Measurements from ENCODE around the gene CCKAR. TPM values are rescaled to one million over a fixed set of nuclear protein-coding genes. Genes with fewer than 3 reads are reported as not detected.

The CCKAR gene
- total and polyA plus RNA-seq, 7 experiments from 2014 or later: not detected

DNA sequence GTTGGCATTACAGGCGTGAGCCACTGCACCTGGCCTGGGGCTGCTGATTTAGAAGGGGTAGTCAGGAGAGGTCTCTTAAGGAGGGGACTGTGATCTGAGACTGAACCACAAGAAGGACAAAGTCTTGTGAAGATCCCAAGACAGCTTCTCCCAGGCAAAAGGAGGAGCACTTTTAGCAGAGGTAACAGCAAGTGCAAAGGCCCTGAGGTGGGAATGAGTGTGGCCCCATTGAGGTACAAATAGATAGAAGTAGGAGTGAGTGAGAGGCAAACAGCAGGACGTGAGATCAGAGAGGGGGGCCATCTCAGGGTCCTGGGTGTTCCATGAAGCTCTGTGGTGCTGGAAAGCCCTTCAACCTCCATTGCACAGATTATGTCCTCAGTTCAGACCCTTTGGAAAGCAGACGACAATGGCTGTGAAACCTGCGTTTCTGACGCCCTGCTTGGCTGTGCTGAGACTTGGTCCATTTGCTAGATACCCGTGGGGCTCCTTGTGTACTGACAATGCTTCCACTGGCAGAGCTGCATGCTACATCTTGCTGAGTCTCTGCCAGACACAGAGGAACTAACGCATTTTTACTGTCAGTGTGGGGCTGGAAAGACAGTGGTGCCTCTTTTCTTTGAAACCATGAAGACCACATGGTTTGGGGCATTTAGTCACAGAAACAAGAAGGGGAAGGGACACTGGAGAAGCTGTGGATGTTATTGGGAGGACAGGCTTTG lies 1.3 kb upstream of the CCKAR start:
- CTCF ChIA-PET: no interaction called here
- no peaks in the 10 kb centered on the region for H3K4me1 ChIP-seq (ENCODE audit: control insufficient read depth in 2 of 2, insufficient read depth in 2 of 2, low read length in 2 of 2)
- H3K9me3 ChIP-seq (ENCODE audit: control insufficient read depth in 2 of 3, low read length in 3 of 3): no peaks in the 10 kb centered on the region
- Mint-ChIP-seq H3K9me3 (peaks cover 0 to 8% (median 0%) of the 10 kb centered on the region in 11 donors), H3K27ac (no peak overlapping the region), H3K4me1 (no peaks in the 10 kb centered on the region), H3K36me3 (peaks cover 0 to 3% (median 0%) of the 10 kb centered on the region in 5 donors), H3K27me3 (peaks cover 7 to 39% (median 27%) of the 10 kb centered on the region in 5 donors), H3K4me3 (no peak overlapping the region)
- POLR2A ChIA-PET: no interaction called here
- intact Hi-C loops (cut with micrococcal nuclease): no loop called here
- no peaks in the 10 kb centered on the region for H3K36me3 ChIP-seq (ENCODE audit: control insufficient read depth in 2 of 3, insufficient read depth in 3 of 3, low read length in 3 of 3)
- H3K4me3 ChIP-seq (ENCODE audit: low read length): no peak overlapping the region
- DNase-seq: no peak
- ATAC-seq: no peak
- H3K27ac ChIP-seq (ENCODE audit: low read depth, low read length): no peak overlapping the region
- no peaks in the 10 kb centered on the region for H3K27me3 ChIP-seq (ENCODE audit: control insufficient read depth in 2 of 2, insufficient read depth in 2 of 2, low read length in 2 of 2)

- CTCF ChIA-PET: no interaction called here
- no peaks in the 10 kb centered on the region for H3K36me3 ChIP-seq (ENCODE audit: control insufficient read depth in 2 of 3, insufficient read depth in 3 of 3, low read length in 3 of 3)
- H3K4me1 Mint-ChIP-seq: no peaks in the 10 kb centered on the region
- no peak overlapping the region for H3K4me3 ChIP-seq (ENCODE audit: low read length)
- peaks cover 7 to 34% (median 24%) of the 10 kb centered on the region in 5 donors for H3K27me3 Mint-ChIP-seq
- DNase-seq (no peak), ATAC-seq (no peak)
- no peaks in the 10 kb centered on the region for H3K27me3 ChIP-seq (ENCODE audit: control insufficient read depth in 2 of 2, insufficient read depth in 2 of 2, low read length in 2 of 2)
- intact Hi-C loops (cut with micrococcal nuclease): no loop called here
- peaks cover 0 to 3% (median 0%) of the 10 kb centered on the region in 5 donors for H3K36me3 Mint-ChIP-seq
- no peak overlapping the region for H3K27ac Mint-ChIP-seq
- H3K27ac ChIP-seq (ENCODE audit: low read depth, low read length): no peak overlapping the region
- POLR2A ChIA-PET: no interaction called here
- no peak overlapping the region for H3K4me3 Mint-ChIP-seq
- H3K9me3 Mint-ChIP-seq: peaks cover 0 to 8% (median 0%) of the 10 kb centered on the region in 11 donors
- H3K4me1 ChIP-seq (ENCODE audit: control insufficient read depth in 2 of 2, insufficient read depth in 2 of 2, low read length in 2 of 2): no peaks in the 10 kb centered on the region
- no peaks in the 10 kb centered on the region for H3K9me3 ChIP-seq (ENCODE audit: control insufficient read depth in 2 of 3, low read length in 3 of 3)
Observed at GRCh38 chr4:26490960-26491284, 638 bp upstream of the CCKAR start.

GRCh38 chr4:26489101-26489985 lies 941 bp downstream of the CCKAR start:
- Histone ChIP-seq H3K36me3 (ENCODE audit: control insufficient read depth in 2 of 3, insufficient read depth in 3 of 3, low read length in 3 of 3) (no peaks in the 10 kb centered on the region), H3K27ac (ENCODE audit: low read depth, low read length) (no peak overlapping the region), H3K4me3 (ENCODE audit: low read length) (no peak overlapping the region), H3K9me3 (ENCODE audit: control insufficient read depth in 2 of 3, low read length in 3 of 3) (no peaks in the 10 kb centered on the region), H3K27me3 (ENCODE audit: control insufficient read depth in 2 of 2, insufficient read depth in 2 of 2, low read length in 2 of 2) (no peaks in the 10 kb centered on the region), H3K4me1 (ENCODE audit: control insufficient read depth in 2 of 2, insufficient read depth in 2 of 2, low read length in 2 of 2) (no peaks in the 10 kb centered on the region)
- Mint-ChIP-seq H3K27me3 (peaks cover 4 to 25% (median 15%) of the 10 kb centered on the region in 5 donors), H3K4me3 (no peak overlapping the region), H3K4me1 (no peaks in the 10 kb centered on the region), H3K36me3 (no peaks in the 10 kb centered on the region), H3K9me3 (peaks cover 0 to 4% (median 0%) of the 10 kb centered on the region in 11 donors), H3K27ac (no peak overlapping the region)
- intact Hi-C loops (cut with micrococcal nuclease): no loop called here
- DNase-seq: no peak
- no peak for ATAC-seq
- CTCF ChIA-PET: no interaction called here
- POLR2A ChIA-PET: no interaction called here

- DNase-seq (no peak), ATAC-seq (no peak)
- Mint-ChIP-seq H3K4me3 (no peak overlapping the region), H3K27ac (no peak overlapping the region), H3K9me3 (no peaks in the 10 kb centered on the region), H3K4me1 (no peaks in the 10 kb centered on the region), H3K36me3 (no peaks in the 10 kb centered on the region), H3K27me3 (peaks cover 5 to 15% (median 11%) of the 10 kb centered on the region in 5 donors)
- no peaks in the 10 kb centered on the region for H3K9me3 ChIP-seq (ENCODE audit: control insufficient read depth in 2 of 3, low read length in 3 of 3)
- ChIA-PET CTCF (no interaction called here), POLR2A (no interaction called here)
- H3K27me3 ChIP-seq (ENCODE audit: control insufficient read depth in 2 of 2, insufficient read depth in 2 of 2, low read length in 2 of 2): no peaks in the 10 kb centered on the region
- H3K4me3 ChIP-seq (ENCODE audit: low read length): no peak overlapping the region
- intact Hi-C loops (cut with micrococcal nuclease): no loop called here
- H3K27ac ChIP-seq (ENCODE audit: low read depth, low read length): no peak overlapping the region
- no peaks in the 10 kb centered on the region for H3K36me3 ChIP-seq (ENCODE audit: control insufficient read depth in 2 of 3, insufficient read depth in 3 of 3, low read length in 3 of 3)
- no peaks in the 10 kb centered on the region for H3K4me1 ChIP-seq (ENCODE audit: control insufficient read depth in 2 of 2, insufficient read depth in 2 of 2, low read length in 2 of 2)
Observed at GRCh38 chr4:26485684-26486083, 4.6 kb downstream of the CCKAR start.

DNA sequence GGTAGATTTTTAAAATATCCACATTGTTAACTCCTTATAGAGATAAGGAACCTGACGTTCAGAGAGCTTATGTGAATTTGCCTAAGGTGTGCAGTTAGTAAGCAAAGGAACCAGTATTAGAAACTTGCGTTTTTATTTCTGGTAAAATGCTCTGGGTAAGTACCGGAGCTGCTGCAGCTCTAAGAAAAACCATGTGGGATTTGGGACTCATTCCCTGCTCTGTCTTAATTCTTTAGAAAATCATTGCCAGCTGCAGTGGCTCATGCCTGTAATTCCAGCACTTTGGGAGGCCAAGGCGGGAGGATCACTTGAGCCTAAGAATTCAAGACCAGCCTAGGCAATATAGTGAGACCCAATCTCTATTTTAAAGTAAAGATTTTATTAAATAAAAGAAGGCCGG lies 5.8 kb downstream of the CCKAR start:
- Mint-ChIP-seq H3K9me3 (no peaks in the 10 kb centered on the region), H3K4me1 (no peaks in the 10 kb centered on the region), H3K27ac (no peak overlapping the region), H3K36me3 (no peaks in the 10 kb centered on the region), H3K4me3 (no peak overlapping the region), H3K27me3 (peaks cover 5 to 11% (median 9%) of the 10 kb centered on the region in 5 donors)
- H3K27me3 ChIP-seq (ENCODE audit: control insufficient read depth in 2 of 2, insufficient read depth in 2 of 2, low read length in 2 of 2): no peaks in the 10 kb centered on the region
- H3K4me1 ChIP-seq (ENCODE audit: control insufficient read depth in 2 of 2, insufficient read depth in 2 of 2, low read length in 2 of 2): no peaks in the 10 kb centered on the region
- H3K4me3 ChIP-seq (ENCODE audit: low read length): no peak overlapping the region
- POLR2A ChIA-PET: no interaction called here
- no peaks in the 10 kb centered on the region for H3K36me3 ChIP-seq (ENCODE audit: control insufficient read depth in 2 of 3, insufficient read depth in 3 of 3, low read length in 3 of 3)
- DNase-seq: no peak
- no peaks in the 10 kb centered on the region for H3K9me3 ChIP-seq (ENCODE audit: control insufficient read depth in 2 of 3, low read length in 3 of 3)
- no peak for ATAC-seq
- no peak overlapping the region for H3K27ac ChIP-seq (ENCODE audit: low read depth, low read length)
- intact Hi-C loops (cut with micrococcal nuclease): no loop called here
- CTCF ChIA-PET: no interaction called here

DNA sequence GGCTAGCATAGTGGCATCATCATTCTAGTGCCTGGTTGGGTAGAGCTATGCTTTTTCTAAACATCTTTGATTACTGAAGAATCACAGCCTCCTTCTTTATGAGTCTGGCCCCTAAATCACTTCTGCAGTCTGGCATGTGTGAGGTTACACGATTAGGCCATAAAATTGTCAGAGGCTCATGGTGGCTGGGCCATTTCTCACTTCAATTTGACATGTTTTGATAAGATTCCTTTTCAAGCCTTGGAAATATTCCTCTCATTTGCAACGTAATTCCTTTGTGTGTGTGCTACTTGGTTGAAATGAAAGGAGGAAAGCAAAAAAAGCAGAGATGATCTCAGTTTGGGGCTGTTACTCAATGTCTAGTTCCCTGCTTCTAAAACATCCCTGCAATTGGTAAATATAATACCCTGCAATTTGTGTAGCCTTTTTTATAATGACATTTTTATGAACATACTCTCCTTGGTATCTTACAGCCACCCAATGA lies 6.2 kb downstream of the CCKAR start:
- Histone ChIP-seq H3K9me3 (ENCODE audit: control insufficient read depth in 2 of 3, low read length in 3 of 3) (no peaks in the 10 kb centered on the region), H3K27me3 (ENCODE audit: control insufficient read depth in 2 of 2, insufficient read depth in 2 of 2, low read length in 2 of 2) (no peaks in the 10 kb centered on the region), H3K36me3 (ENCODE audit: control insufficient read depth in 2 of 3, insufficient read depth in 3 of 3, low read length in 3 of 3) (no peaks in the 10 kb centered on the region), H3K4me3 (ENCODE audit: low read length) (no peak overlapping the region), H3K27ac (ENCODE audit: low read depth, low read length) (no peak overlapping the region), H3K4me1 (ENCODE audit: control insufficient read depth in 2 of 2, insufficient read depth in 2 of 2, low read length in 2 of 2) (no peaks in the 10 kb centered on the region)
- Mint-ChIP-seq H3K27ac (no peak overlapping the region), H3K27me3 (peaks cover 3 to 11% (median 7%) of the 10 kb centered on the region in 5 donors), H3K36me3 (no peaks in the 10 kb centered on the region), H3K9me3 (no peaks in the 10 kb centered on the region), H3K4me3 (no peak overlapping the region), H3K4me1 (no peaks in the 10 kb centered on the region)
- DNase-seq (no peak), ATAC-seq (no peak)
- ChIA-PET CTCF (no interaction called here), POLR2A (no interaction called here)
- intact Hi-C loops (cut with micrococcal nuclease): no loop called here
